Measurements from ENCODE around the gene CCSAP. TPM values are rescaled to one million over a fixed set of nuclear protein-coding genes. Genes with fewer than 3 reads are reported as not detected.

Gene CCSAP
- total RNA-seq, 1 experiment from 2014 or later = 8.6 TPM

DNA sequence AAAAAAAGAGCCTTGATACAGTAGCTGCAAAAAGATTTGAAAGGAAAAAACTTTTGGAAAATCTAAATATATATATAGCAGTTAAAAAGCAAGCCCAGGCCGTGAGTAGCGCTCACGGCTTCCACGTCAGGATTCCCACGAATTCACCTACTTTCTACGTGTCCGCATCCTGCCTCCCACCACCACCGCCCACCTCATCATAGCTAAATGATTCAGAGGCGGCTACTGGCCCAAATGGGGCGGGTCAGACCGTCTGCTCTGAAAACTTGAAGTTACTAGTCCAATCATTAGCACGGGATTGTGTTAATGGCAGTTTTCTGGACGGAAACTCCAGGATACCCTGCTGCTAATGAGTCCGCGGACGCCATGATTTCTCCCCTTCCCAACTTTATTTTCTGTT, 1.3 kb upstream of the CCSAP start:
- Mint-ChIP-seq H3K27me3 (ENCODE audit: low read depth) (peaks cover 51% of the 10 kb centered on the region), H3K27ac (no peak overlapping the region), H3K36me3 (peaks cover 2% of the 10 kb centered on the region; the same call in 1 of the 2 replicates), H3K9me3 (peaks cover 9% of the 10 kb centered on the region), H3K4me1 (peaks cover 26% of the 10 kb centered on the region), H3K4me3 (no peak overlapping the region)
- DNase-seq (ENCODE audit: low spot score) (no peak), ATAC-seq (no peak)
- ChIA-PET POLR2A (no interaction called here), CTCF (no interaction called here)
- TF ChIP-seq CREB1 (CRISPR knock-in tag; IDR thresholded peaks at IDR 0.05) = no peak
- TF ChIP-seq NFATC4 (CRISPR knock-in tag; IDR thresholded peaks at IDR 0.05) = no peak
- TF ChIP-seq ZNF219 (CRISPR knock-in tag; IDR thresholded peaks at IDR 0.05; ENCODE audit: borderline replicate concordance) = no peak
- TF ChIP-seq EMX1 (CRISPR knock-in tag; IDR thresholded peaks at IDR 0.05) = no peak
- no peak for TF ChIP-seq E2F4 (CRISPR knock-in tag; IDR thresholded peaks at IDR 0.05; ENCODE audit: borderline replicate concordance, low read depth)
- TF ChIP-seq IRF2 (CRISPR knock-in tag; IDR thresholded peaks at IDR 0.05; ENCODE audit: borderline replicate concordance, low read depth) = no peak
- no peak for TF ChIP-seq ZNF396 (CRISPR knock-in tag; IDR thresholded peaks at IDR 0.05; ENCODE audit: borderline replicate concordance)
- no peak for TF ChIP-seq ATF6 (CRISPR knock-in tag; IDR thresholded peaks at IDR 0.05)
- TF ChIP-seq, protein P1, sequence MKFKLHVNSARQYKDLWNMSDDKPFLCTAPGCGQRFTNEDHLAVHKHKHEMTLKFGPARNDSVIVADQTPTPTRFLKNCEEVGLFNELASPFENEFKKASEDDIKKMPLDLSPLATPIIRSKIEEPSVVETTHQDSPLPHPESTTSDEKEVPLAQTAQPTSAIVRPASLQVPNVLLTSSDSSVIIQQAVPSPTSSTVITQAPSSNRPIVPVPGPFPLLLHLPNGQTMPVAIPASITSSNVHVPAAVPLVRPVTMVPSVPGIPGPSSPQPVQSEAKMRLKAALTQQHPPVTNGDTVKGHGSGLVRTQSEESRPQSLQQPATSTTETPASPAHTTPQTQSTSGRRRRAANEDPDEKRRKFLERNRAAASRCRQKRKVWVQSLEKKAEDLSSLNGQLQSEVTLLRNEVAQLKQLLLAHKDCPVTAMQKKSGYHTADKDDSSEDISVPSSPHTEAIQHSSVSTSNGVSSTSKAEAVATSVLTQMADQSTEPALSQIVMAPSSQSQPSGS (CRISPR knock-in tag; IDR thresholded peaks at IDR 0.05; ENCODE audit: borderline replicate concordance, low read depth) = no peak
- TF ChIP-seq, protein P2, sequence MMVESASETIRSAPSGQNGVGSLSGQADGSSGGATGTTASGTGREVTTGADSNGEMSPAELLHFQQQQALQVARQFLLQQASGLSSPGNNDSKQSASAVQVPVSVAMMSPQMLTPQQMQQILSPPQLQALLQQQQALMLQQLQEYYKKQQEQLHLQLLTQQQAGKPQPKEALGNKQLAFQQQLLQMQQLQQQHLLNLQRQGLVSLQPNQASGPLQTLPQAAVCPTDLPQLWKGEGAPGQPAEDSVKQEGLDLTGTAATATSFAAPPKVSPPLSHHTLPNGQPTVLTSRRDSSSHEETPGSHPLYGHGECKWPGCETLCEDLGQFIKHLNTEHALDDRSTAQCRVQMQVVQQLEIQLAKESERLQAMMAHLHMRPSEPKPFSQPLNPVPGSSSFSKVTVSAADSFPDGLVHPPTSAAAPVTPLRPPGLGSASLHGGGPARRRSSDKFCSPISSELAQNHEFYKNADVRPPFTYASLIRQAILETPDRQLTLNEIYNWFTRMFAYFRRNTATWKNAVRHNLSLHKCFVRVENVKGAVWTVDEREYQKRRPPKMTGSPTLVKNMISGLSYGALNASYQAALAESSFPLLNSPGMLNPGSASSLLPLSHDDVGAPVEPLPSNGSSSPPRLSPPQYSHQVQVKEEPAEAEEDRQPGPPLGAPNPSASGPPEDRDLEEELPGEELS (CRISPR knock-in tag; IDR thresholded peaks at IDR 0.05) = no peak
- no peak for TF ChIP-seq ZNF512 (CRISPR knock-in tag; IDR thresholded peaks at IDR 0.05; ENCODE audit: borderline replicate concordance)
- no peak for TF ChIP-seq ZNF138 (CRISPR knock-in tag; conservative IDR thresholded peaks at IDR 0.05)
- TF ChIP-seq, protein P3, sequence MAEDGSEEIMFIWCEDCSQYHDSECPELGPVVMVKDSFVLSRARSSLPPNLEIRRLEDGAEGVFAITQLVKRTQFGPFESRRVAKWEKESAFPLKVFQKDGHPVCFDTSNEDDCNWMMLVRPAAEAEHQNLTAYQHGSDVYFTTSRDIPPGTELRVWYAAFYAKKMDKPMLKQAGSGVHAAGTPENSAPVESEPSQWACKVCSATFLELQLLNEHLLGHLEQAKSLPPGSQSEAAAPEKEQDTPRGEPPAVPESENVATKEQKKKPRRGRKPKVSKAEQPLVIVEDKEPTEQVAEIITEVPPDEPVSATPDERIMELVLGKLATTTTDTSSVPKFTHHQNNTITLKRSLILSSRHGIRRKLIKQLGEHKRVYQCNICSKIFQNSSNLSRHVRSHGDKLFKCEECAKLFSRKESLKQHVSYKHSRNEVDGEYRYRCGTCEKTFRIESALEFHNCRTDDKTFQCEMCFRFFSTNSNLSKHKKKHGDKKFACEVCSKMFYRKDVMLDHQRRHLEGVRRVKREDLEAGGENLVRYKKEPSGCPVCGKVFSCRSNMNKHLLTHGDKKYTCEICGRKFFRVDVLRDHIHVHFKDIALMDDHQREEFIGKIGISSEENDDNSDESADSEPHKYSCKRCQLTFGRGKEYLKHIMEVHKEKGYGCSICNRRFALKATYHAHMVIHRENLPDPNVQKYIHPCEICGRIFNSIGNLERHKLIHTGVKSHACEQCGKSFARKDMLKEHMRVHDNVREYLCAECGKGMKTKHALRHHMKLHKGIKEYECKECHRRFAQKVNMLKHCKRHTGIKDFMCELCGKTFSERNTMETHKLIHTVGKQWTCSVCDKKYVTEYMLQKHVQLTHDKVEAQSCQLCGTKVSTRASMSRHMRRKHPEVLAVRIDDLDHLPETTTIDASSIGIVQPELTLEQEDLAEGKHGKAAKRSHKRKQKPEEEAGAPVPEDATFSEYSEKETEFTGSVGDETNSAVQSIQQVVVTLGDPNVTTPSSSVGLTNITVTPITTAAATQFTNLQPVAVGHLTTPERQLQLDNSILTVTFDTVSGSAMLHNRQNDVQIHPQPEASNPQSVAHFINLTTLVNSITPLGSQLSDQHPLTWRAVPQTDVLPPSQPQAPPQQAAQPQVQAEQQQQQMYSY (CRISPR knock-in tag; IDR thresholded peaks at IDR 0.05) = no peak
- TF ChIP-seq ZNF281 (CRISPR knock-in tag; IDR thresholded peaks at IDR 0.05) = no peak
- TF ChIP-seq E2F5 (CRISPR knock-in tag; IDR thresholded peaks at IDR 0.05) = no peak
